GM18868 (cell line): ENCODE measurements around the gene BCKDK.
"Not testable (repeated sequence)": the region's sequence is repeated elsewhere in the genome, so short reads cannot be mapped to it uniquely, and the experiment has no call there.

ENCODE experiments used
- ATAC-seq: cut with Tn5 transposase; IDR thresholded peaks from one replicate; pipeline ENCODE4 v1.9.1; 2021; ENCODE audit warnings: mild to moderate bottlenecking, moderate library complexity; ENCODE audit not compliant: unreplicated experiment

The BCKDK gene

GRCh38 chr16:31120129-31120528 lies 11.9 kb downstream of the BCKDK start:
- ATAC-seq: no peak

GRCh38 chr16:31125844-31126243 lies 17.7 kb downstream of the BCKDK start:
- ATAC-seq: no peak

- ATAC-seq: no peak
Measured at GRCh38 chr16:31127182-31127581, 19.0 kb downstream of the BCKDK start.

GRCh38 chr16:31128711-31129567 lies 20.8 kb downstream of the BCKDK start:
- ATAC-seq: no peak

- no peak for ATAC-seq
Measured at GRCh38 chr16:31129568-31130335, 21.6 kb downstream of the BCKDK start.

- ATAC-seq: no peak
Measured at GRCh38 chr16:31130336-31130891, 22.2 kb downstream of the BCKDK start.

GRCh38 chr16:31130899-31131298 lies 22.7 kb downstream of the BCKDK start:
- no peak for ATAC-seq

GRCh38 chr16:31131416-31131815 lies 23.2 kb downstream of the BCKDK start:
- ATAC-seq: no peak

GRCh38 chr16:31131841-31132271 lies 23.7 kb downstream of the BCKDK start:
- no peak for ATAC-seq

GRCh38 chr16:31132303-31132979 lies 24.3 kb downstream of the BCKDK start:
- ATAC-seq: no peak

GRCh38 chr16:31133046-31133501 lies 24.9 kb downstream of the BCKDK start:
- no peak for ATAC-seq

GRCh38 chr16:31134091-31134571 lies 25.9 kb downstream of the BCKDK start:
- no peak for ATAC-seq

GRCh38 chr16:31134625-31135534 lies 26.7 kb downstream of the BCKDK start:
- ATAC-seq: no peak

GRCh38 chr16:31135535-31136286 lies 27.5 kb downstream of the BCKDK start, which contains the start of gene PRSS8:
PRSS8 (minus strand) TSS chr16:31135727; CDS start chr16:31135498, 229 bp downstream.
- ATAC-seq: no peak

- ATAC-seq: no peak
Measured at GRCh38 chr16:31136287-31136662, 28.1 kb downstream of the BCKDK start.

- not testable (repeated sequence) for ATAC-seq
Measured at GRCh38 chr16:31136822-31137499, 28.8 kb downstream of the BCKDK start.

GRCh38 chr16:31138621-31139578 lies 30.7 kb downstream of the BCKDK start:
- no peak for ATAC-seq
